C4-2B (cell line): ENCODE measurements around the gene FAM53B.

Experiments used
- H3K27ac ChIP-seq: fragments of 450-650 bp; 2 replicates; pipeline ENCODE4 v1.5.1; 2017
- ZFX ChIP-seq: fragments of 450-650 bp; IDR thresholded peaks from 2 replicates; pipeline ENCODE4 v1.6.1; 2017
- TF ChIP-seq, protein P1 (sequence below): fragments of 450-650 bp; conservative IDR thresholded peaks from 2 replicates; pipeline ENCODE4 v1.5.1; 2017; ENCODE audit warnings: mild to moderate bottlenecking

The FAM53B gene

DNA sequence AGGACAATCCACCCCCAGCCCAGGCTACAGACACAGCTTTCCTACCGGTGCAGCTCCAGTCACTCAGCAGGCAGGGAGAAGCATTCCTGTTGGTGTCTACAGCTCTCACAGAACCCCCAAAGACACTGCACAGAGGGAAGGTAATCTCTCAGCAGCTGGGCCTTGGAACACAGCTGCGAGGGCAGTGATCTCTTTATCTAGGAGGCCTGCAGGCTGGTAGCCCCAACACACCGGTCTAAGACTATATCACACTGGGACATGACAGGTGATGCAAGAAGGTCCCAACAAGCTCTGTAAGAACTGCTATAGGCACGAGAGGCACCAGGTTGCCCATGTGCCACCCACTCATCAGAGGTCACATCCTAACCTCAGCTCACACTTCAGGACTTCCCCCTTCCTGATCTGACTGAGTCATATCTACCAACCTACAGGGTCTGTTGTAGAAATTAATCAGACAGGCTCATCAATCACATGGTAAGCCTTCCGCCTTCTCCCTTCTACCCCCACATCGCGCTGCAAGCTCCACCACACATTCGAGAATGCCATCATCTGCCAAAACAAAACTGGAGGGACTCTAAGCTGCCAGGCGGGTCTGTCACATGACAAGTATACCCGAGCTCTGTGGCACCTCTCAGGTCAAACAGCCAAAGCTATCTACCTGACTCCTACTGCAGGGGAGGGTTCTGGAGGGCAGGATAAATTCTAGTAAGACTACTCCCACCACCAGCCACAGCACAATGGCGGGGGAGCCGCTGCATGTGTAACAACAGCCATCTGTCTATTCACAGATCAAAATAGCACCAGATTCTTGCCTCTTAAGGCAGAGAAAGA lies 26.1 kb downstream of the FAM53B start:
- H3K27ac ChIP-seq: no peak overlapping the region
- TF ChIP-seq ZFX: no peak
- TF ChIP-seq, protein P1, sequence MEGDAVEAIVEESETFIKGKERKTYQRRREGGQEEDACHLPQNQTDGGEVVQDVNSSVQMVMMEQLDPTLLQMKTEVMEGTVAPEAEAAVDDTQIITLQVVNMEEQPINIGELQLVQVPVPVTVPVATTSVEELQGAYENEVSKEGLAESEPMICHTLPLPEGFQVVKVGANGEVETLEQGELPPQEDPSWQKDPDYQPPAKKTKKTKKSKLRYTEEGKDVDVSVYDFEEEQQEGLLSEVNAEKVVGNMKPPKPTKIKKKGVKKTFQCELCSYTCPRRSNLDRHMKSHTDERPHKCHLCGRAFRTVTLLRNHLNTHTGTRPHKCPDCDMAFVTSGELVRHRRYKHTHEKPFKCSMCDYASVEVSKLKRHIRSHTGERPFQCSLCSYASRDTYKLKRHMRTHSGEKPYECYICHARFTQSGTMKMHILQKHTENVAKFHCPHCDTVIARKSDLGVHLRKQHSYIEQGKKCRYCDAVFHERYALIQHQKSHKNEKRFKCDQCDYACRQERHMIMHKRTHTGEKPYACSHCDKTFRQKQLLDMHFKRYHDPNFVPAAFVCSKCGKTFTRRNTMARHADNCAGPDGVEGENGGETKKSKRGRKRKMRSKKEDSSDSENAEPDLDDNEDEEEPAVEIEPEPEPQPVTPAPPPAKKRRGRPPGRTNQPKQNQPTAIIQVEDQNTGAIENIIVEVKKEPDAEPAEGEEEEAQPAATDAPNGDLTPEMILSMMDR: no peak

DNA sequence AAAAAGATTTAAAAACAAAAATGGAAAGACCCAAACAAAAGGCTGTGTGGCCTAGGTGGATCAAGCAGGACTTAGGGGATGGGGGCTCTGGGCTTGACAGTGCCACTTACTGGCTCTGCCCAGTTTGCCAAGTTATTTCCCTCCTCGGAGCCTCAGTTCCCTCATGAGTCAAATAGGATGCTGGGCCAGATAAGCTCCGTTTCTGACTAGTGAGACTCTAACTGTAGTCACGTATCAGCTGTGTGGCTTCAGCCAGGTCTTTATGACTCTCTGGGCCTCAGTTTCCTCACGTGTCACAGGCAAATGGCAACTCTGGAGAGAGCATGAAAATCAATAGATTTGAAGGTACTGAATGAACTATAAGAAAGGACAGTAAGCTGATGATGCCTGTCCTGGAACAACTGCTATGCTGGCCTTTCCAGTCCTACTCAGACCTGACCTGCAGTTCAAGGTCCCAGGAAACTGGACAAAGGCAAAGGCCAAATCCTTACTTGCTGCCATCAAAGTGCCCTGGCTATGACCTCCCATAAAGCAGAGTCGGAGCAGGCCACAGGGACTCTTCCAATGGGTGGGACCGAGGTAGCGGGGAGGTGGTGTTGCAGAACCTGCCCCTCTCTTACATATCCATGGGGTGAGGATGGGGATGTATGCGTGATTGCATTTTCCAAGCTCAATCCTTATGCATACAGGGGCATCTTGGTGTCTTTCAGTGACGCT lies 27.0 kb downstream of the FAM53B start:
- H3K27ac ChIP-seq: no peak overlapping the region
- no peak for TF ChIP-seq ZFX
- TF ChIP-seq, protein P1: no peak

DNA sequence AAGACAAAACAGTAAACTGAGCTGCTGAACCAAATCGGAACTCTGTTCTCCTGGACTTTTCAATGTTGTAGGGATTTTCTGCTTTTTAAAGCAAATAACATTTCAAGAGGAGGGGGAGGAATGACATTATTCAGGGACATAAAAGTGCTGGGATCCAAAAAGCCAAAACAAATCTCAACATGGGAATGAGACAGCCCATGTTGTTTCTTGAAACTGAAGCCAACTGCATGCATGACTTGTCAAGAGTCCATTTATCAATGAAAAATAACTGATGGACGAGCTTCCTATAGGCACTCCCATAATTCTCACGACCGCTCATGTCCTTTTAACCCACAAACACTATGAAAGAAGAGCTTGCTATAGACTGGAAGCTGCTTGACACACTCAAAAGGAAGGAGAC lies 27.8 kb downstream of the FAM53B start:
- no peak overlapping the region for H3K27ac ChIP-seq

DNA sequence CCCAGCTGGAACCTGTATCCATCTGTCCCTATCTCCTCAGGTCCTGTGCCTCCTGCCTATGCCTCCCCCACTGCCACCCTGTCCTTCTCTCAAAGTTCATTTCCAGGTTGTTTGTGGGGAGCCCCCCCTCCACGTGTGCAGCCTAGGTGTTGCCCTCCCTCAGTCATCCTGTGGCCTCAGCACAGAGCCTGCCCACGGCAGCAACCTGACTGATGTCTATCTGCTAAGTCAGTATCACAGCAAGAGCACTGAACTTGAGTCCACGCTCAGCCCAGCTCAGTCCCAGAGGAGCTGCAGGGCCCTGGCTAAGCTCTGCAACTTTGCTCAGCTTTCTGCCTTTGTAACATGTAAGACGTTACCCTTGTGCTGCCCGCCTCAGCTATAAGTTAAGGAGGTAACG lies 28.7 kb downstream of the FAM53B start:
- no peak overlapping the region for H3K27ac ChIP-seq

More for the DNA sequence above, 27.8 kb downstream of the FAM53B start:
- TF ChIP-seq ZFX: no peak
- TF ChIP-seq, protein P1: no peak

DNA sequence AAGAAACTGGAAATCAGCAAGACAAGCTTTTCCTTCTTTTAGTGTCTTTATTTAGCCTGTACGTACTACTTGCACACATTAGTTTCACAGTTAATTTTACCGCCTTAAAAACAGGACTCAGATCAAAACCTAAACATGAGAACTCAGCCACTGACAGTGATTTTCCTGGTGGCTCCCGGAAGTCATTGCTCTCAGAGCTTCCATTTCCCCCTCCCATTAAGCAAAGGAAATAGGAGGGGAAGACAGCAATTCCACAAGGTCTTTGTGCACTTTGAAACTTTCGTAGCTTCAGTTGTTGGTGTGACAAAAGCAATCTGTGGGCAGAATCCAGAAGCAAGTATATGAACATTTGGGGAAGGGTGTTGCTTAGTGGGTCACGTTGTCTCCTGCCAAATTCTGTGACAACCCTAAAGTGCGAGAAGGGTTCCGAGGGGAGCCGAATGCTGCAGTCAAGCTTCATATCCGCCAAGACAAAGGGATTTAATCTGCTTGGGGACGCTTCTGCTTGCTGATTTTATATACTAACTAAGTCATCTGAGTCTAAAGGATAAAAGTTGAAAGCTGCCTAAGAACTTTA lies 30.4 kb downstream of the FAM53B start:
- TF ChIP-seq ZFX: no peak
- TF ChIP-seq, protein P1: no peak
- no peak overlapping the region for H3K27ac ChIP-seq

More for the DNA sequence above, 28.7 kb downstream of the FAM53B start:
- TF ChIP-seq ZFX: no peak
- TF ChIP-seq, protein P1: no peak

DNA sequence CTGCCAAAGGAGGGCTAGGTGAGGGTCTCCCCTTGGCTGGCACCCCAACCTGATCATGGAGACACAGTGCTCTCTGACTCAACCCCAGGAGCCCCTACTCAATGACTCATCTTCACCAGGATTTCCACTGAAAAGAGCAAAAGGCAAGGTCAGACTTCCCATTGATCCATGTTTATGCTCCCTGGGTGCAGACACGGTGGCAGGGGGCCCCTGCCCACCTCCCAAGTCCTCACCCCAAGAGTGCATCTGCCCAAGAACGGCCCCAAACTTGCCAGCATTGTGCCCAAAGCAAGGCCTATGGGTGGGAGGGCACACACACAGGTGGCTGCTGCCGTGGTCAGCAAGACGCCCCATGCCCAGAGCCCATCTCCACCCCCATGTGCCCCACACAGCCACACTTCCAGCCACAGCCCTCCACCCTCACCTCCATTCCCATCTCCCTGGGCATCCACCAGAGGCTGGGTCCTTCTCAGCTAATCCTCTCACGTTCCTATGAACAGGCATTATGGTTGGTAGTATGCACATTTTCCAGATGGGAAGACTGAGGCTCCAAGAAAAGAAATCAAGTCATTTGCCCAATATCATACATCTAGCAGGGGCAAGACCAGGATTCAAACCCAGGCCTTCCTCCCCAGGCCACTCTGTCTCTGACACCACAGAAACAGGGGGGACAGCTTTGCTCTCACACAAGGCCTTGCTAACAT lies 31.3 kb downstream of the FAM53B start:
- no peak overlapping the region for H3K27ac ChIP-seq
- no peak for TF ChIP-seq ZFX
- TF ChIP-seq, protein P1: no peak
